SK-N-MC (cell line): ENCODE measurements around the gene RGS3.

ENCODE experiments used
- EZH2 ChIP-seq: fragments of 200-600 bp; sonication (generic); IDR thresholded peaks from one replicate; pipeline ENCODE4 v1.6.1; 2017; ENCODE audit warnings: antibody characterized with exemption
- POLR2AphosphoS5 ChIP-seq: IDR thresholded peaks from 2 replicates; pipeline ENCODE4 v1.6.1; 2012; ENCODE audit warnings: mild to moderate bottlenecking, low read depth, low read length, borderline replicate concordance

DNA sequence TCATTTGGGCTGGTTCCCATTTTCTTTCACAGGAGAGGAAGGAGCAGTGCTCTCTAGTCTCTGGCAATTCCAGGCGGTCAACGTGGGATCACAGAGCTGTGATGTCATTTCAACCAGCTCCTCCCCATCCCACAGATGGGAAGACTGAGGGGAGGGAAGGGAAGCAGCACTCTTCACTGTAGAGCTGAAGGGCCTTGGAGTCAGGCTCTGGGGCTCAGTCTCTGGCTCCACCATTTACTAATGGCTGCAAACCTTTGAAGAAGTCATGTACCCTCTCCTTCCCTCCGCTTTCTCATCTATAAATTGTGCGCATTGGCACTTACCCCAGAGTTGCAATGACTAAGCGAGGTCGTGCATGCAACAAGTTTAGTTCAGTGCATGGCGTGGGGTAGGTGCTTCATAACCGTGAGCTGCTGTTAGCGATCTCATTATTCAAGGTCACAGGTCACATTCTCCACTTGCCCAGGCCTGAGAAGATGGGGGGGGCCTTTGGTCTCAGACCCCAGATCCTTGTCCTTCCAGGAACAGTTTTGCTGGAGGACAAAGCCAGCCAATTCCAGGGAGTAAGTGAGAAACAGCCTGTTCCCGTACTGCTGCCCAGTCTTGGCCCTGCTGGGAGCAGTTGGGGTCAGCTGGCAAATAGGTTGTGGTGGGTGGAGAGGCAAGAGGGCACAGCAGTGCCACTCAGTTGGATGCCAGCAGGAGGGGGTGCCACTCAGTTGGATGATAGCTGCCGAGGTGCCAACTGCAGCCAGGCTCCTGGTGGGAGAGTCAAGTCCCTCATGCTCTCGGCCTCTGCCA lies 136.7 kb downstream of the RGS3 start:
- no peak for TF ChIP-seq POLR2AphosphoS5
- TF ChIP-seq EZH2: no peak
